GM12878 (cell line): ENCODE results near the gene SPDL1. TPM values are rescaled to one million over a fixed set of nuclear protein-coding genes. Genes with fewer than 3 reads are reported as not detected.

Experiments
- ATAC-seq: fragments of 200-7000 bp; cut with Tn5 transposase; 3 replicates; pipeline ENCODE4 v1.9.1; 2020; ENCODE audit warnings: mild to moderate bottlenecking, moderate library complexity
- BruUV-seq: library from RNA; stranded (reverse); fragments of 400-500 nt; replicated peaks from 2 replicates; lab custom pipeline; 2021; lab: Mats Ljungman, UMichigan
- CTCF ChIA-PET: fragments of 300-600 bp; sonication (Branson Sonifier 250); formaldehyde crosslinking; extraction: SDS; loops from one replicate; lab custom pipeline; 2021; ENCODE audit warnings: inconsistent platforms; lab: Yijun Ruan, JAX
- POLR2A ChIA-PET: fragments of 350-600 bp; formaldehyde crosslinking; extraction: SDS; loops from one replicate; lab custom pipeline; 2021; ENCODE audit warnings: inconsistent platforms; lab: Charles Lee
- RAD21 ChIA-PET: fragments of 300-600 bp; sonication (Branson Sonifier 250); formaldehyde crosslinking; loops from one replicate; lab custom pipeline; 2023; ENCODE audit warnings: antibody characterized with exemption; ENCODE audit not compliant: unreplicated experiment; lab: Charles Lee
- SMC1A ChIA-PET: fragments of 300-600 bp; sonication (Branson Sonifier 250); formaldehyde crosslinking; loops from one replicate; lab custom pipeline; 2023; ENCODE audit not compliant: unreplicated experiment, uncharacterized antibody; lab: Charles Lee
- DNase-seq: peaks from one replicate; pipeline ENCODE4 v3.0.0-alpha.2; 2011; ENCODE audit warnings: low read depth, low spot score
- FAIRE-seq: peaks from 3 replicates; lab custom pipeline; 2011; peaks lifted over from hg19 to GRCh38; lab: Jason Lieb, UNC
- H2AFZ ChIP-seq: 2 replicates; pipeline ENCODE4 v1.6.0; 2011; ENCODE audit warnings: low read depth, low read length, control low read depth; ENCODE audit not compliant: control insufficient read depth
- H3K27ac ChIP-seq: 2 replicates; pipeline ENCODE4 v1.5.1; 2011; ENCODE audit warnings: control low read depth; ENCODE audit not compliant: control insufficient read depth, insufficient read depth
- H3K27me3 ChIP-seq, 2 experiments: replicated peaks in 1 of 2; 2 replicates each; pipeline versions ENCODE4 v1.6.0 to v1.6.1; 2011; ENCODE audit warnings: low read length in 1 of 2; ENCODE audit not compliant: control insufficient read depth in 2 of 2, insufficient read depth in 2 of 2
- H3K36me3 ChIP-seq, 2 experiments: 2 replicates each; pipeline ENCODE4 v1.5.1; 2011; ENCODE audit warnings: low read length in 1 of 2; ENCODE audit not compliant: control insufficient read depth in 2 of 2, insufficient read depth in 2 of 2
- H3K4me1 ChIP-seq: 2 replicates; pipeline ENCODE4 v1.6.1; 2011; ENCODE audit warnings: mild to moderate bottlenecking, low read length, moderate library complexity, mixed read lengths; ENCODE audit not compliant: control insufficient read depth, insufficient read depth
- H3K4me2 ChIP-seq: 2 replicates; pipeline ENCODE4 v1.6.0; 2011; ENCODE audit warnings: control low read depth; ENCODE audit not compliant: control insufficient read depth, insufficient read depth
- H3K4me3 ChIP-seq: fragments of 200-600 bp; sonication (generic); 2 replicates; pipeline ENCODE4 v1.5.1; 2016
- H3K79me2 ChIP-seq: 2 replicates; pipeline ENCODE4 v1.6.0; 2011; ENCODE audit warnings: low read length; ENCODE audit not compliant: control insufficient read depth, insufficient read depth
- H3K9ac ChIP-seq: 2 replicates; pipeline ENCODE4 v1.8.0; 2011; ENCODE audit warnings: low read length, control low read depth, mixed read lengths; ENCODE audit not compliant: control insufficient read depth, insufficient read depth
- H3K9me3 ChIP-seq: replicated peaks from 3 replicates; pipeline ENCODE4 v1.5.1; 2011; ENCODE audit warnings: mild to moderate bottlenecking, low read length; ENCODE audit not compliant: control insufficient read depth, insufficient read depth
- H4K20me1 ChIP-seq: 2 replicates; pipeline ENCODE4 v1.6.0; 2011; ENCODE audit not compliant: control insufficient read depth, insufficient read depth
- BCL11A ChIP-seq: IDR thresholded peaks from 2 replicates; pipeline ENCODE4 v1.6.1; 2011; ENCODE audit warnings: low read depth, low read length
- EP300 ChIP-seq, 2 experiments: fragments of 150-350 bp in 1 of 2; IDR thresholded peaks; 2 replicates each; pipeline ENCODE4 v1.6.1; 2011 to 2012; ENCODE audit warnings: low read depth in 2 of 2, low read length in 2 of 2, borderline replicate concordance in 1 of 2, improper control_type of control experiment in 1 of 2, inconsistent platforms in 1 of 2; ENCODE audit not compliant: control insufficient read depth in 1 of 2
- ETV6 ChIP-seq, 2 experiments: fragments of 450-650 bp in 1 of 2; IDR thresholded peaks in 1 of 2; conservative IDR thresholded peaks in 1 of 2; 2 replicates each; pipeline ENCODE4 v1.6.1; 2014; ENCODE audit warnings: antibody characterized with exemption in 1 of 2, borderline replicate concordance in 1 of 2, low read depth in 1 of 2, mild to moderate bottlenecking in 1 of 2, moderate library complexity in 1 of 2
- HSF1 ChIP-seq: fragments of 150-350 bp; IDR thresholded peaks from 2 replicates; pipeline ENCODE4 v1.6.1; 2014; ENCODE audit warnings: mild to moderate bottlenecking, low read depth, low read length
- IRF4 ChIP-seq: IDR thresholded peaks from 2 replicates; pipeline ENCODE4 v1.6.1; 2011; ENCODE audit warnings: low read depth, low read length
- JUNB ChIP-seq: IDR thresholded peaks from 2 replicates; pipeline ENCODE4 v1.6.1; 2016; ENCODE audit warnings: antibody characterized with exemption, mild to moderate bottlenecking
- PRDM15 ChIP-seq: fragments of 450-650 bp; formaldehyde crosslinking; IDR thresholded peaks from 2 replicates; pipeline ENCODE4 v1.4.0; 2020; ENCODE audit warnings: mild to moderate bottlenecking, moderate library complexity
- REST ChIP-seq: IDR thresholded peaks from 2 replicates; pipeline ENCODE4 v1.6.1; 2012; ENCODE audit warnings: mild to moderate bottlenecking, low read depth, low read length
- SRF ChIP-seq, 2 experiments: IDR thresholded peaks; 2 replicates each; pipeline ENCODE4 v1.6.1; 2011; ENCODE audit warnings: low read depth in 2 of 2, low read length in 2 of 2, mild to moderate bottlenecking in 1 of 2, moderate library complexity in 1 of 2
- WGBS: methylation state at CpG from one replicate; pipeline ENCODE4 v1.1.6; 2016; ENCODE audit warnings: low lambda C conversion rate; ENCODE audit not compliant: insufficient replicate concordance, insufficient coverage; ENCODE audit errors: missing lambda C conversion rate; 5-methylcytosine and 5-hydroxymethylcytosine counted together
- in situ Hi-C: fragments of 300-500 bp; cut with MboI; formaldehyde crosslinking; loops from 9 replicates; pipeline ENCODE4 v1.14.3; 2018; ENCODE audit warnings: mixed read lengths
- intact Hi-C: fragments of 100-400 bp; cut with micrococcal nuclease; formaldehyde crosslinking; loops from one replicate; pipeline ENCODE4 v1.14.2; 2022; ENCODE audit not compliant: unreplicated experiment
- polyA plus RNA-seq, 11 experiments: library from polyadenylated mRNA; depleted of rRNA in 4 of 11; unstranded in 6 of 11; stranded (reverse) in 5 of 11; fragments of >200 nt; fragmentation: Nextera tagmentation in 4 of 11; fragmentation: Illumina TruSeq in 1 of 11; extraction: Ambion mirVana in 4 of 11; extraction: Trizol in 1 of 11; gene quantifications; 1 replicate in 1 of 11; 2 replicates in 10 of 11; pipeline versions ENCODE4 v1.2.1 to v1.2.3, GENCODE V29; 2011 to 2016; ENCODE audit warnings: inconsistent platforms in 2 of 11, missing spikeins in 2 of 11, low read depth in 1 of 11
- total RNA-seq, 4 experiments: library from RNA; depleted of rRNA in 3 of 4; stranded (reverse); fragments of >200 nt in 3 of 4; fragmentation: Illumina TruSeq in 1 of 4; extraction: Trizol in 1 of 4; gene quantifications; 2 replicates each; pipeline versions ENCODE4 v1.2.1 to v1.2.3, GENCODE V29; 2013 to 2021

SPDL1 gene
- total and polyA plus RNA-seq, 10 of the 15 experiments (the other 5 are each of a cell fraction or from before 2014, with no cell fraction given), result 34.2 to 69.9 (median 46.0) TPM

- peak; percentile 82 for TF ChIP-seq REST
These were observed 57.7 kb downstream of the SPDL1 start (continued) for GRCh38 chr5:169641253-169641652.

GRCh38 chr5:169646856-169647255 is 63.3 kb downstream of the SPDL1 start:
- DNase-seq (no peak), FAIRE-seq (no peak), ATAC-seq (peak; percentile 64)
- Histone ChIP-seq H3K79me2 (peaks cover 98% of the 10 kb centered on the region), H3K4me2 (peak overlapping the region; percentile 54), H3K4me1 (peaks cover 58% of the 10 kb centered on the region), H3K27ac (peak overlapping the region; percentile 76), H3K27me3 (no peaks in the 10 kb centered on the region), H3K9me3 (no peaks in the 10 kb centered on the region; the same call in 2 of the 3 replicates), H3K4me3 (peak overlapping the region; percentile 21; the same call in 1 of the 2 replicates), H2AFZ (no peak overlapping the region), H4K20me1 (no peaks in the 10 kb centered on the region), H3K36me3 (peaks cover 7 to 21% of the 10 kb centered on the region in 2 experiments; a peak in 3 of 4 replicates), H3K9ac (no peak overlapping the region)
- ChIA-PET CTCF (interaction anchor here (0.6 to 2.2 kb wide), 7 partner anchors 9 to 1381 kb away, joined by 3 to 12 read pairs (median 3); partner anchors contain the start of gene SPDL1), SMC1A (interaction anchor here (0.7 to 8.0 kb wide), 11 partner anchors 9 to 339 kb away, joined by 3 to 68 read pairs (median 3); partner anchors contain the start of gene DOCK2), POLR2A (interaction anchor here (1.0 to 2.5 kb wide), 4 partner anchors 10 to 63 kb away, joined by 6 to 18 read pairs (median 8); partner anchors contain the start of genes DOCK2 and SPDL1), RAD21 (interaction anchor here (0.6 to 6.8 kb wide), 7 partner anchors 9 to 56 kb away, joined by 3 to 47 read pairs (median 5); partner anchors contain the start of gene DOCK2)
- BruUV-seq, result no TSS peak
- WGBS, result 2% methylated on average over 3 of the region's 3 CpGs
- intact Hi-C loops (loop anchor here (1.0 kb wide), 1 partner anchor 9 kb away; no protein-coding TSS in a partner anchor), in situ Hi-C loops (no loop called here)
- TF ChIP-seq PRDM15 (no peak), JUNB (peak; percentile 95), EP300 (IDR thresholded peaks at IDR 0.05; ENCODE audit: borderline replicate concordance in 1 of 2, control insufficient read depth in 1 of 2, low read depth in 2 of 2, low read length in 2 of 2) (peak in 1 of 2 experiments; percentile 25; a peak in 1 of 4 replicates), SRF (IDR thresholded peaks at IDR 0.05; ENCODE audit: low read depth in 2 of 2, low read length in 2 of 2) (peak in 1 of 2 experiments; percentile 47; a peak in 1 of 4 replicates), HSF1 (no peak), IRF4 (peak; percentile 89), ETV6 (conservative IDR thresholded peaks at IDR 0.05 in 1 of 2, IDR thresholded peaks at IDR 0.05 in 1 of 2; ENCODE audit: borderline replicate concordance in 1 of 2, low read depth in 1 of 2) (peak in 1 of 2 experiments; percentile 55; a peak in 1 of 4 replicates), BCL11A (peak; percentile 59; the same call in 1 of the 2 replicates)
